GM19239 (cell line): ENCODE results near the gene NGDN.
"Not testable (repeated sequence)": the region's sequence is repeated elsewhere in the genome, so short reads cannot be mapped to it uniquely, and the experiment has no call there.

Experiments
- DNase-seq: peaks from one replicate; pipeline ENCODE4 v3.0.0; 2011; ENCODE audit warnings: low spot score; ENCODE audit not compliant: insufficient read length
- FAIRE-seq: peaks from 2 replicates; lab custom pipeline; 2011; peaks lifted over from hg19 to GRCh38; lab: Jason Lieb, UNC

NGDN gene

DNA sequence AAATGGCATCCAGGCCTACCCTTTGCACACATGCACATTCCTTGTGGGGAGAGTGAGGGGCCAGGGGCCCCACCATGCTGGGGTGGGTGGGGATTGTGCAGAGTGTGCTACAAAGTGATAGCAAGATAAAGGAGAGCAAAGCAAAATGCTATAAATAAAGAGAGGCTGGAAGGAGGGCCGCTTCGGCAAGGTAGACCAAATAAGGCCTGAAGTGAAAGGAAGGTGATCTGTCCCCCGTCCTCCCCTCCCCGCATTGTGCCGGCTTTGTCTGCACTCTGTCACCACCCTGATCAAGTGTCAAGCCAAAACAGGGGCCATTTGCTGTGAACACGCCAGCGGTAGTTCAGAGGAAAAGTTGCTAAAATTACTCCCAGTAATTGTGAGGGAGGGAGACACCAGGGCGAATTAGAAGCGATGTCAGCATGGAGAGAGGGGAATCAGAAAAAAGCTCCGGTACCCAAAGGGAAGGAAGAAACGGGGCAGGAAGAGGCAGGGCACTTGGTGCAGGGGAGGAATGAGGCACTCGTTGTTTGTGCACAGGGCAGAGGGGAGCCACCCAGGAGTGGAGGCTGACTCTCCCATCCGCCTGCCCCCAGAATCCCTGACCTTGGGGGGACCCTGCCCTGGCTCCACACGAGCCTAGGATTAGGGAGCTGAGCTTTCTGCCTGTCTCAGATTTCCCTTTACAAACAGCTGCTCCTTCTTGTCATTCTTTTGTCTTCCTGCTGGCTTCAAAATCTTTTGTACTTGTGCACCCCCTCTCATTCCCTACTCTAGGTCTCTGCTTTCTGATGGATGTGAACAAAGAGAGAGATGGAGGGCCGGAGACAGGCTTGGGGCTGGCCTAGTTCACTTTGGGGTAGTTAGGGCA is 31.2 kb upstream of the NGDN start:
- no peak for DNase-seq
- no peak for FAIRE-seq

DNA sequence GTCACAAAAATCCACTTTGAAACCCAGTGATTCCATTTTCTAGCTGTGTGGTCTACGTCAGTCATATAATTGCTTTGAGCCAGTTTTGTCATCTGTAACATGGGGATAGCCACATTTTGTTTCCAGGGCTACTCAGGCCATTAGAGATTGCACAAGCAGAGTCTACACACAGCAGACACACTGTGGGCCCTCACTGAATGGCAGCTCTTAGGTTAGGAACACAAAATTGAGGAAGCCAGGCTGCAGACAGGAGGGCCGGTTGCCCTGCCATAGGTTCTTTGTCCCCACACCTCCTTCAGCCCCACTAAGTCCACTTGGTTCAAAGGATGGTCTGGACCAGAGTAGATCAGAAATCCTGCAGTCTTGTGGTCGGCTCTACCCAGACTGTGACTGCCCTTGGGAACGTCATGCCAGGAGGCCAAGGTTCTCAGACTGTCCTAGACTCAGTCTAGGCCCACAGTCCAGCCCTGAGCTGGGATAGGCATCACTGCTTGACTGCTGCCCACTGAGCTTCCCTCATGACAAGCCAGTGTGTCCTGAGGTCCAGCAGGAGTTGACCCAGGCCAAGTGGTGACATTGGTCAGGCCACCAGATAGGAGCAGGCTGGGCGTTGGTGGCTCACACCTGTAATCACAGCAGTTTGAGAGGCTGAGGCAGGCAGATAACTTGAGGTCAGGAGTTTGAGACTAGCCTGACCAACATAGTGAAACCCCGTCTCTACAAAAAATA is 30.2 kb upstream of the NGDN start:
- FAIRE-seq (no peak), DNase-seq (no peak)

DNA sequence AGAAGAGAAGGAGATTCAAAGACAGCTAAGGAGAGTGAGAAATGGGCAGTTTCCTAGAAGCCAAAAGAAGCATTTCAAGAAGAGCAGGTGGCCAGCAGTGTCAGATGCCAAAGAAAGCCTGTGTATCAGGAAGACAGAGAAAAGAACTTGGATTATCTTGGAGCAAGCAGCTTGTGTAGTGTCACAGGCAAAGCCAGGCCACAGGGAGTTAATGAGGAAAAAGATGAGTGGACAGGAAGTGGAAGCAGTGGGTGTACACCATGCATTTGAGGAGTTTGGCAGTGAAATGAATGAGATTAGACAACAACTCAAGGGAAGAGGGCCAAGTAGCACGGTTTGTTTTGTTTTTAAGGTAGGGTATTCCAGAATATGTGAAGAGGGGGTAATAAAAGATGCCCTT is 28.4 kb upstream of the NGDN start:
- DNase-seq (no peak), FAIRE-seq (no peak)

DNA sequence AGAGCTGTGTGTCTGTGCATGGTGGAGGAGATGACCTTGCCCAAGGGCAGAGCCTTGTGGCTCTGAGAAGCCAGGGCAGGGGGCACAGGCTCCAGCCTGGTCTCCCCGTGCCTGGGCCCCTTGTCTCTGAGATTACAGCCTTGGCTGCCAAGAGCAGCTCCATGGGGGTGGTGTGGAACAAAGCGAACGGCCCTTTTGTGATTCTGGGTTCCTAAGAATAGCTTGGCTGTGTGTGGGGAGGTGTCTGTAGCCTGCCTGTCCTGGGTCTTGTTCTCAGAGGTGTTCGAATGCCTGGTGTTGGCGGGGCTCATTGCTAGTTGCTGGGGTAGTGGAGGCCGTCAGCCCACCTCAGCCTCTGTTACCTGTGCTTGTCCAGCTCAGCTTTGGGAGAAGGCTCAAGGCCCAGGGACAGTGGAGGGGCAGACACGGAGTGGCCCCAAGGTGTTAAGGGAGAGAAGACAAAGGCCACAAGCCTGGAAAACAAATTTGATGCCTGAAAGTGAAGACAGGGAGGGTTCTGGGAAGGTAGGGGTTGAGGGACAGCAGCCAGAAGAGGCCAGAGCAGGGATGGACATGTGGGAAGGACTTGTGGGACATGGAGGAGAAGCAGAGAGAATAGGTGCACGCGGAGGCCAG is 26.7 kb upstream of the NGDN start:
- FAIRE-seq (no peak), DNase-seq (no peak)

GRCh38 chr14:23443411-23443812 is 26.1 kb upstream of the NGDN start:
- FAIRE-seq = no peak
- no peak for DNase-seq

DNA sequence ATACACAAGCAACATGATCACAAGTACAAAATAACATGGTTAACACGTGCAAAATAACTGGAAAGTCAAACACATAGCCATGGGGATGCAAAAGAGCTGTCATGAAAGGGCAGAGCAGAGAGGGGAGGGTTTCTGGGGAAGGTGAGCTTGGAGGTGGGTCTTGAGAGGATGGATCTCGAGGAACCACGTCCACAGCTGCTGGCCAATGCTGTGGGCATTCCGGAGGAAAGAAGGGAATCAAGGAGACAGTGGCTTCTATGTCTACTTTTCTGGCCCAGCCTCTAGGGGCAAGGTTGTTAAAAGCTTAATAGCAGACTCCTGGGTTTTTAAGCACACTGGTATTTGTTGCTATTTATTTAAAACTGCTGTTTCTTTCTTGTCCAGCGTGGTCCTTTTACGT is 25.6 kb upstream of the NGDN start:
- DNase-seq = no peak
- FAIRE-seq = no peak

- FAIRE-seq (no peak), DNase-seq (no peak)
Observed at GRCh38 chr14:23444314-23444713, 25.2 kb upstream of the NGDN start.

DNA sequence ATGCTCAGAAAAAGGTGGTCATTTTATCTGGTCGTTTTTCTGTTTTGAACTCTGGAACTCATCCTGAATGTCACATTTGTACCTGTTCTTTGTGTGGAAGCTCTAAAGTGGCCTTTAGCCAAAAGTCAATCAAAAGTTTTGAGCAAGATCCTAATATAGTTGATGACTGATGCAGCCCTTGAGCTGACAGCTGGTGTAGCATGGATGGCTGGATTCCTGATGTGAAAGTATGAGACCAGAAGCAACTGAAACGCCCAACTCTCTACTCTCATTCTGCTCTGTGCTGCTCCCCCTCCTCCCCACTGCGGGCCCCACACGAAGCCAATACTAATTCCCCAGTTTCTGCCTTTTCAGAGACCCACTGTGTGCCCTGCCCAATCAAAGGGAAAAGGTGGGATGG is 23.7 kb upstream of the NGDN start:
- no peak for FAIRE-seq
- no peak for DNase-seq

DNA sequence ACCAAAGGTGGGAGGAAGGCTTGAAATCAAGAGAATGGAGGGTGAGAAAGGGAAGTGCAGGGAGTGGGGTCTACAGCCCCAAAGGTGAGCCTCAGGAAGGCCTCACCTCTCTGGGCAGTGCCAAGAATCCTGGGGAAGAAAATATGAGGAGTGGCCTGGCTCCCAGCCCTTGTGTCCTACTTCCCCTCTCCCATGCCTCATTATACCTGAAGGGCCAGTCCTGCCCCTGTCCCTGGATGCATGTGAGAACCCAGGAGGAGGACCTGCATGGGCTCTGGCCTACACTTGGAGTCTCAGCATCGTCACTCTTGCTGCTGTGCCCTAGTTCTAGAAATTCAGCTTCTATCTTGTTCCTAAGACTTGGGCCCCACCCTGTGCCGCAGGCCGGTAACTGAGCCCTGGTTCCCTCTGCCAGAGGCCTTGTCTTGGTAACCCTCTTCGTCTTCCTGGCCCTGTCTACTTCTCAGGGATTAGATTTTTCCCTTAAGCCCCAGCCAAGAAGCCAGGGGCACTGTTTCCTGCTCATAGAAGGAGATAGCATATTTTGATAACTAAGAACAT is 23.1 kb upstream of the NGDN start:
- DNase-seq (no peak), FAIRE-seq (no peak)

DNA sequence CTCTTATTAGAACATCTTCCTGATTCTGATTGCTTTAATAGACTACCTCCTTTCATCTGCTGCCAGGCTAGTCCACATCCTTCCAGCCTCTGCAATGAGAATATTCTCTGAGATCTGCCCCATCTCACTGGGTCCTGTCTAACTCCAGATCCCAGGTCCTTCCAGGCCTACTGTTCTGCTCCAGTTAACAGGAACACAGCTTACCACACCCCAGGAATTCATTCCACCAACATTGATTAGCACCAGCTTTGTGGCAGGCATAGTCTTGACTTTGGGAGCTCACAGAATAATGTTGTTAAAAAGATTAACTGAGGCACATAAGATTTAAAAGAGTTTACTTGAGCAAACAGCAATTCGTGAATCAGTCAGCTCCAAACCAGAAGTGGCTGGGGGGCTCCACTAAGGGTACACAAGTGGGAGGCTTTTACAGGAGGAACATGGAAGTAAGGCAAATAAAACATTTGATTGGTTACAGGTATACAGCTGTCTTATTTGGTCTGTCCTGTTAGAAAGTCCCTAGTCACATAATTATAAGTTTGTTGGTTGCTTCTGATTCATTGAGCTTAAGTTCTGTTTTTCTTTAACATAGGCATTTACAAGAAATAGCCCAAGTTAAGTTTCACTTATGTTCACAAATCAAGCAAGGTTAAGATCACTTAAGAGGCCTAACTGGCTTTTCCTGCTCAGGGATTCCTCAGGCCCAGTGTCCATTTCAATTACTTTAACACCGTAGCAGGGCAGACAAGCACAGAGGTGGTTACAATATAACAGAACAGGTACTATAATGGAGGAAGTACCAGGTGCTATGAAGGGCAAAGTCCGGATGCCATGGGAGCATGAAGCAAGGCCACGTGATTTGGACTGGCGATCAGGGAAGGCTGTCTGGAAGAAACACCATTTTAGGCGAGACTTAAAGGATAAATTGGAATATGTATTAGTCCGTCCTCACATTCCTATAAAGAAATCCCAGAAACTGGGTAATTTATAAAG is 21.8 kb upstream of the NGDN start:
- FAIRE-seq (no peak), DNase-seq (no peak)

- FAIRE-seq (no peak), DNase-seq (no peak)
Observed at GRCh38 chr14:23449314-23449713, 20.2 kb upstream of the NGDN start.

GRCh38 chr14:23450379-23450778 is 19.1 kb upstream of the NGDN start:
- FAIRE-seq (no peak), DNase-seq (no peak)

GRCh38 chr14:23452237-23452636 is 17.3 kb upstream of the NGDN start:
- DNase-seq (no peak), FAIRE-seq (no peak)

- DNase-seq (no peak), FAIRE-seq (no peak)
Observed at GRCh38 chr14:23454445-23454856, 15.1 kb upstream of the NGDN start.

DNA sequence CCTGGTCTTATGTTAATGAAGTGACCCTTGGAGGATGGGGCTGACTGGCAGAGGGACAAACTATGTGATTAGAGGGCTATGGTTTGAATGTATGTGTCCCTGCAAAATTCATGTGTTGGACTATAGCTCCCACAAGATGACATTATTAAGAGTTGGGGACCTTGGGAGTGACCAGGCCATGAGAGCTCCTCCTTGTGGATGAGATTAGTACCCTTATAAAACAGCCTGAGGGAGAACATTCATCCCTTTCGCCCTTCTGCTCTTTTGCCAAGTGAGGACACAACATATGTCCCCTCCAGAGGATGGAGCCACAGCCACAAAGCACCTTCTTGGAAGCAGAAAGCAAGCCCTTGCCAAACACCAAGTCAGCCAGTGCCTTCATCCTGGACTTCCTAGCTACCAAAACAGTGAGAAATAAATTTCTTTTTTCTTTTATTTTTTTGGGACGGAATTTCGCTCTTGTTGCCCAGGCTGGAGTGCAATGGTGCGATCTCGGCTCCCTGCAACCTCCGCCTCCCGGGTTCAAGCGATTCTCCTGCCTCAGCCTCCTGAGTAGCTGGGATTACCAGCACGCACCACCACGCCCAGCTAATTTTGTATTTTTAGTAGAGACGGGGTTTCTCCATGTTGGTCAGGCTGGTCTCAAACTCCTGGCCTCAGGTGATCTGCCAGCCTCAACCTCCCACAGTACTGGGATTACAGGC is 12.5 kb upstream of the NGDN start:
- not testable (repeated sequence) for FAIRE-seq

GRCh38 chr14:23457587-23458445 is 11.7 kb upstream of the NGDN start:
- no peak for FAIRE-seq
- no peak for DNase-seq

More for the DNA sequence above, 12.5 kb upstream of the NGDN start:
- not testable (repeated sequence) for DNase-seq

GRCh38 chr14:23460960-23461359 is 8.5 kb upstream of the NGDN start:
- DNase-seq (no peak), FAIRE-seq (no peak)

DNA sequence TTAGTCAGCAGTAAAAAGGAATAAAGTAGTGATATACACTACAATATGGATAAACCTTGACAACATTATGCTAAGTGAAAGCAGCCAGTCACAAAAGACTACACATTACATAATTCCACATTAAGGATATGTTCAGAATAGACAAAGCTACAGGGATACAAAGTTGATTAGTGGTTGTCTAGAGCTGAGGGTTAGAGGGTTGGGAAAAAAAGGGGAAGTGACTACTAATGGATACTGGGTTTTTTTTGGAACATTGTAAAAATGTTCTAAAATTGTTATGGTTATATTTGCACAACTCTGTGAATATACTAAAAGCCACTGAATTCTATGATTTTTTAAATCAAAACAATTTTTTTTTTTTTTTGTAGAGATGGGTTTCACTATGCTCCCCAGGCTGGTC is 4.8 kb upstream of the NGDN start:
- no peak for DNase-seq
- FAIRE-seq = no peak
